Measurements from ENCODE around the gene KCNG2.

Gene KCNG2

DNA sequence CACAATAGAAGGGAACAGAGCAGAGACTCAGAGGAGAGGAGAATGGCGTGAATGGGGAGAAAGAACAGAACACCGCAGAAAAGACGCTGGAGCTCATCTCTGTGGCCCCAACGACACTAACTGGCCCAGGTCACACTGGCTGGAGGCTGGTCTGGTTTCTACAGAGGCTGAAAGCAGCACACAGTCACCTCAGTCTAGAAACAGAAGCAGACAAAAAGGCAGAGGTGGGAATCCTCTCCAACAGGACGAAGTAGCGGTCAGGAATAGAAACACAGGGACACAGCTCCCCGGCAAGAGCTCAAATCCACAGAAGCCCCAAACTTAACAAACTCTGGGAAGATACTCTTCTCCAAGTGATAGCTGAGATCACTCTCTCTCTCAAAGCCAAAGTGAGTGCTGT, 144.5 kb downstream of the KCNG2 start:
- DNase-seq (ENCODE audit: low spot score) = no peak

DNA sequence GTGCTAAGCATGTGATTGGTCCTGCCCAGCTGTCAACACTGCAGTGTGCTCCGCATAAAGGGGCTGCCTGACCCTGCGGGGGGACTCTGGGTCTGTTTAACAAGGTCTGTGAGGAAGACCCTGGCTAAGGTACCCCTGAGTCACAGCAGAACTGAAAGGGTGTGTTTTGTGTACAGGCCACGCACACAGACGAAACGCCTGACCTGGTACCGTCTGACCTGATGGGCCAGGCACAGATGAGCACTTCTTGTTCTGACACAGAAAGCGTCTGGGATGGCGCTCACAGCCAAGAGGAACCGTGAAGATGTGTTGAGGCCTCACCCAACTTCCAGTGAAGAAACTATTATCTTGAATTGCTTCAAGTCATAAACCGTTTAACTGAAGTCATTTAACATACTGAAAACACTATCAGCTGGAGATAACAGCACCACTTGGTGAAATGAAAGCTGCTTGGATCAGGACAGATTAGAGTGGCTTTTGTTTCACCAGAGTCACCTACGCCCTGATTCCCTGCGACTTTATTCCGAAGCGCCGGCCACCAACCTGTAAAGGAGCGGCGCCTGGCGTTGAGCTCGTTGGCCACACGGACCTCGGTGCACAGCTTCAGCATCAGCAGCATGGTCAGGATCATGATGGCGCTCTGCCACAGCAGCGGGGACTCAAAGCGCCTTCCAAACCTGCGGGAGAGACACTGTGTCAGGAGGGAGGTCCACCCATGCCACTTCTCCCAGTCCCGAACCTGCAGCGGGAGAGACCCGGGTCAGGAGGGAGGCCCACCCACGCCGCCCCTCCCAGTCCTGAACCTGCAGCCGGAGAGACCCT, 145.3 kb downstream of the KCNG2 start:
- no peak for DNase-seq (ENCODE audit: low spot score)

DNA sequence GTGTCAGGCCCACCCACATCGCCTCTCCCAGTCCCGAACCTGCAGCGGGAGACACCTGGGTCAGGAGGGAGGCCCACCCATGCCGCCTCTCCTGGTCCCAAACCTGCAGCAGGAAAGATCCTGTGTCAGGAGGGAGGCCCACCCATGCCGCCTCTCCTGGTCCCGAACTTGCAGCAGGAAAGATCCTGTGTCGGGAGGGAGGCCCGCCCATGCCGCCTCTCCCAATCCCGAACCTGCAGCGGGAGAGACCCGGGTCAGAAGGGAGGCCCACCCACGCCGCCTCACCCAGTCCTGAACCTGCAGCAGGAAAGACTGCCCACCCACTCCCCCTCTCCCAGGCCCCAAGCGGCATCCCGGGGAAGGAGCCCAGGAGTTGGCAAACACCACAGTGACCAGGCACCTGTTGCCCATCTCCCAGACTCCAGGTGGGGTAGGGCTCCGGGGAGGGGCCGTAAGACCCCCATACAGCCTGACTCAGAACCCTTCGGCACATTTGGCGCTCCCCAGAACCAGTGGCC, 145.9 kb downstream of the KCNG2 start:
- DNase-seq (ENCODE audit: low spot score) = no peak

DNA sequence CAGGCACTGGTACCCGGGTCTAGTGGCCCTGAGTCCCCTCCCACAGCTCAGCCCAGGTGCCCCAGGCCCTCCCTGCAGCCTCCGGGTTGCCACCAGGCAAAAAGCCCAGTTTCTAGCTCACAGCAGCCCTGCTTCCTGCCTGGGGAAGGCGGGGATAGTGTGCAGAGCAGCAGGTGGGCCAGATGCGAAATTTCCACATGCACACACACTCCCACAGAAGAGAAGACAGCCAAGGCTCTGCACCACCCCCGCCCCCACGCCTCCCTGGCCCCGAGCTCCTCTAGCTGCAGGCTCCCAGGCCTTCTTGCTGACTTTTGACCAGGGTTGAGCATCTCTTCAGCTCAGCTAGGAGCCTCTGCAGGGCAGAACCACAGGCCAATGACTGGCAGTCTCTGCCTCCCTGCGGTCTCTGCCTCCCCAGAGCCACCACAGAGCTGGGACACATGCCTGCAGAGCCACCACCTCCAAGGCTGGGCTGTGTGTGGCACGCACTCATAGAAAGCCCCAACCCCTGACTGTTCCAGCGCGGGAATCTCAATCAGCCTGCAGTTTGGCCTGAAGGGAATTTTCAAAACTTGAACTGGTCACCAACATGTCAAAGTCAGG, 146.5 kb downstream of the KCNG2 start:
- no peak for DNase-seq (ENCODE audit: low spot score)

DNA sequence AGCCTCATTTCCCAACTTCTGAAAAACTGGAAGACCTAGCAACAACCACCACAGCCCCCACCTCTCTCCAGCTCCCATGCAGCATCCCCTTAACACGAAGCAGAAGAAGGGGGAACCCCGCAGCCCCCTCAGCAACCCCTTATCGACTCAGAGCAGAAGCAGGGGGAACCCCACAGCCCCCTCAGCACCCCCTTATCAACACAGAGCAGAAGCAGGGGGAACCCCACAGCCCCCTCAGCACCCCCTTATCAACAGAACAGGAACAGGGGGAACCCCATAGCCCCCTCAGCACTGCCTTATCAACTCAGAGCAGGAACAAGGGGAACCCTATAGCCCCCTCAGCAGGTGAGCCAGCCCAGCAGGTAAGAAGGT, 147.0 kb downstream of the KCNG2 start:
- no peak for DNase-seq (ENCODE audit: low spot score)

DNA sequence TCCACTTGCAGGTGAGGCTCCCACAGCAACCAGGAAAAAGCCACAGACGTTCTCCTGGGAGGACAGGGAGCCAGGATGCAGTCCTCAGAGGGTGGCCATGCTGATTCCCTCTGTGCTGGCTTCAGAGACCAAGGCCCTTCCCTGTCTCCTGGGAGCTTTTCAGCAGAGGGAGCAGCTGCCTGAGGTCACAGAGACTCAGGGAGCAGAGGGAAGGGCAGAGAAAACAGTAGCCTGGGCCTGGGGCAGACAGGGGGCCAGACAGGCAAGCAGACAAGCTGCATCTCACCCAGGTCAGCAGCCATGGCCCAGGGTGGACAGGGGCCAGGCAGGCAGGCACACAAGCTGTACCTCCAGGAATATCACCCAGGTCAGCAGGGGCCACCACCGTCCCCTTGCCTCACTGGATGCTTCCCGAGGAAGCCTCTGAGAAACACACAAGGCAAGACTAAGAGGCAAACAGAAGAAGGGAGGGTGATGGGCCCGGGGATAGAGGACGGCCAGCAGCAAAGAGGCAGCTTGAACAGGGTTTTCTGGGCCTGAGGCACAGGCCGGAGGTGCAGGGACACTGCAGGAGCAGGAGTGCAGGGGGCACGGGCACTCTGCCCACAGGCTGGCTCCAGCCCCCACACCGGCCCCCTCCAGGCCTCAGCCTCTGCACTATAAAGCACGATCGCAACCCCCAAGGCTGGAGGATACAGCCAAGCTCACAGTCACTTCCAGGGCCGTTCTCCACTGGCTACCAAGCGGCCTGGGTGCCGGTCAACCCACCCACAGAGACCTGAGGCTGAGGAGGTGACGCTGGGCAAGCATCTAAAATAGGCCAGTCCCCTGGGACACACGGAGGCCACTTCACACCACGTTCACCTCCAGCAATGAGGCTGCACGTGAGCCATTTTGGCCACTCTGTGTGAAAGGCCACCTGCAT, 147.6 kb downstream of the KCNG2 start:
- DNase-seq (ENCODE audit: low spot score) = no peak

DNA sequence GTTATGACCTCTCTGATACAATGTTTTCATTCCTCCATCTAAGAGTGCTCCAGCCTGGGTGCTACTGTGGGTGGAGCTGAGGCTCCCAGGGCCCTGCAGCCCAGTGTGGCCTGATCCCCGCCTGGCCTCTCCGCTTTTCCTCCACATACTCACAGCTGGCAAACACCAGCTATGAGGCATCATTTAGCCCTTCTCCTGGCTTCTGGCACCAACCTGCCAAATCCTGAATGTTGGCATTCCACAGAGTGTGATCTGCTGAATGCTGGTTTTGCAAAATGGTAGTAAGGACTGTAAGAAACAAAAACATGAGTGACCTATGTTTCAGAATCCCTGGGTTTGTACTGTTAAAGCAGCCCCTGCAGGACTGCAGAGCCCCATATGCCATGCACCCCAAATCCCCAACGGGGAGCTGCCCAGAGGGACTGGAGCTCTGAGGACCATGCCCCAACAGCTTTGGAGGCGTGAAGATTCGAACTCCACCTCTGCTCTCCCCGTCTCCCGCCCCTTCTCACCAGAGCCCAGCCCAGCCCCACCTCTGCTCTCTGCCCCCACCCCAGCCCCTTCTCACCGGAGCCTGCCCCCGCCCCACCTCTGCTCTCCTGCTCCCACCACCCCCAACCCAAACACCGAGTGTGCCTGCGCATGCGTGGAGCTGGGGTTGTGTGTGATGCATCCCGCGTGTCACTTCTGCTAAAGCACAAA, 149.5 kb downstream of the KCNG2 start:
- DNase-seq (ENCODE audit: low spot score) = peak; percentile 71

DNA sequence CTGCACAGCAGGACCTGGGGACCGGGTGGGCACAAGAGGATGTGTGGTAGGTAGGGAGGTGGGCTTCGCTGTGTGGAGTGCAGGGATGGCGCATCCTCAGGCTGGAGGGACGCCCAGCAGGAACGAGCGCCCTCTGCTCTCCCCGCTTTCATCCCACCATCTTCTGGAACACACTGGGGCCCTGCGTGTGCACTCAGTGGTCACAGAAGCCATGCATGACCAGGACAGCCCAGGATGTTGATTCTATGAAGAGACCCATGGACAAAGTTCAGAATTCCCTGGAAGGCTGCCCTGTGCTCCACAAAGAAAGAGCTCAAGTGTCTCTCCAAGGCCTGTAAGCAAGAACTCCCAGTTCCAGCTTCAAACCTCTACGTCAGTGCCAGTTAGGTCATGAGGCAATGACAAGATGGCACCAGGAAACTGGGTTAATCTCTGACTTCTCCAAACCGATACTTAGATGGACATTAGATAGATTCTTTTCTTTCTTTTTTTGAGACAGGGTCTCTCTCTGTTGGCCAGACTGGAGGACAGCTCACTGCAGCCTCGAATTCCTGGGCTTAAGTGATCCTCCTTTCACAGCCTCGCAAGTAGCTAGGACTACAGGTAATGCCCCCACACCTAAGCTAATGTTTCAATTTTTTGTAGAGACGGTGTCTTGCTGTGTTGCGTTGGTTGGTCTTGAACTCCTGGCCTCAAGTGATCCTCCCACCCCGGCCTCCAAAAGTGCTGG, 150.3 kb downstream of the KCNG2 start:
- no peak for DNase-seq (ENCODE audit: low spot score)

DNA sequence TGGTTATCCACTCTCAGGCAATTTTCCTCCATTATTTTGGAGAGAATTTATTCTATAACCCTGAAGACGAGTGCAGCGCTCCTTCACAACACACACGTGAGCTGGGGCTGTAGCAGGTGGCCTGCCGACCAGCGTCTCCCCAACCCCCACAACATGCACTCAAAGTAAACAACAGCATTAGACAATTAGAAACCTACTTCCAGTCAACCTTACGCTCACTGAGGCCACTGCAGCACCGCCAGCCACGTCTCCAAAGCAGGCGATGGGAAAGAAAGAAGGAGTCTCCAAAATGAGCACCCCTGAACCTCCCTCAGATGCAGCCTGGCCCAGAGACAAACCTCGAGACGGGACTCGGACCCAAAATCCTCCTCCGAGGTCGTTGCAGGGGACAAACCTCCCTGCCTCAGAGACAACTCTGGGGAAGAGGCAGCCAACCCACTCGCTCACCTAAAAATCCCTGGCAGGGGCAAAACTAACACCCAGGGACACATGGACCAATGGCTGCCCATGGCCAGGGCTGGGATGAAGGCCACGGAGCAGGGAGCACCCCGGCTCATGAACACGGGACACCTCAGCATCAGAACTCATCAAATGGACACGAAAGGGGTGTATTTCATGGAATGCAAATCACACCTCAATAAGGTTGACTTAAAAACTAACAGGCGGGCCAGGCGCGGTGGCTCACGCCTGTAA, 151.1 kb downstream of the KCNG2 start:
- no peak for DNase-seq (ENCODE audit: low spot score)

All from AG08396 (cell line).